BJ (cell line): ENCODE data around the gene FNBP1. TPM values are rescaled to one million over a fixed set of nuclear protein-coding genes. Genes with fewer than 3 reads are reported as not detected.
"Not testable (repeated sequence)": the region's sequence is repeated elsewhere in the genome, so short reads cannot be mapped to it uniquely, and the experiment has no call there.

Experiments
- CTCF ChIA-PET: fragments of 350-600 bp; formaldehyde crosslinking; extraction: SDS; loops from one replicate; lab custom pipeline; 2021; ENCODE audit warnings: antibody characterized with exemption, inconsistent platforms; lab: Yijun Ruan, JAX
- POLR2A ChIA-PET: fragments of 300-600 bp; sonication (Branson Sonifier 250); formaldehyde crosslinking; extraction: SDS; loops from one replicate; lab custom pipeline; 2021; ENCODE audit warnings: antibody characterized with exemption; lab: Charles Lee
- DNase-seq: peaks from one replicate; pipeline ENCODE4 v3.0.0-alpha.2; 2011; ENCODE audit warnings: low read depth
- H3K27me3 ChIP-seq: 2 replicates; pipeline ENCODE4 v1.6.0; 2011; ENCODE audit warnings: low read length; ENCODE audit not compliant: control insufficient read depth, insufficient read depth
- H3K36me3 ChIP-seq: 2 replicates; pipeline ENCODE4 v1.5.1; 2011; ENCODE audit warnings: low read length; ENCODE audit not compliant: control insufficient read depth, insufficient read depth
- H3K4me3 ChIP-seq: 2 replicates; pipeline ENCODE4 v1.5.1; 2011; ENCODE audit warnings: low read depth, mild to moderate bottlenecking, control low read depth, low read length
- CTCF ChIP-seq: IDR thresholded peaks from 2 replicates; pipeline ENCODE4 v1.5.1; 2011; ENCODE audit warnings: low read depth, mild to moderate bottlenecking, control low read depth, inconsistent platforms, low read length, moderate library complexity; ENCODE audit not compliant: insufficient read depth
- polyA plus RNA-seq: library from polyadenylated mRNA; depleted of rRNA; stranded (reverse); fragments of >200 nt; gene quantifications from 2 replicates; pipeline ENCODE4 v1.2.3, GENCODE V29; 2011

FNBP1 gene
- polyA plus RNA-seq, 1 experiment, result 7.8 TPM

GRCh38 chr9:129983891-129984290 is 59.1 kb downstream of the FNBP1 start:
- ChIA-PET CTCF (interaction anchor here (1.2 kb wide), 2 partner anchors 10 to 58 kb away, joined by 3 read pairs; no protein-coding TSS in a partner anchor), POLR2A (no interaction called here)
- H3K27me3 ChIP-seq, result no peaks in the 10 kb centered on the region
- no peak overlapping the region for H3K4me3 ChIP-seq
- no peak for TF ChIP-seq CTCF
- DNase-seq, result no peak
- H3K36me3 ChIP-seq, result no peaks in the 10 kb centered on the region

- TF ChIP-seq CTCF, result no peak
- CTCF ChIA-PET, result no interaction called here
- Histone ChIP-seq H3K36me3 (no peaks in the 10 kb centered on the region), H3K27me3 (no peaks in the 10 kb centered on the region), H3K4me3 (no peak overlapping the region)
- POLR2A ChIA-PET, result no interaction called here
- no peak for DNase-seq
These were observed 61.6 kb downstream of the FNBP1 start for GRCh38 chr9:129981180-129981907.

GRCh38 chr9:129980224-129980623 is 62.8 kb downstream of the FNBP1 start:
- POLR2A ChIA-PET, H3K36me3 ChIP-seq, CTCF ChIA-PET, DNase-seq, H3K27me3 ChIP-seq, H3K4me3 ChIP-seq: not testable (repeated sequence)

GRCh38 chr9:129979071-129979745 is 63.8 kb downstream of the FNBP1 start:
- POLR2A ChIA-PET, result interaction anchor here (0.7 kb wide), 1 partner anchor 282 kb away, joined by 4 read pairs; no protein-coding TSS in a partner anchor
- no peak for TF ChIP-seq CTCF
- no peaks in the 10 kb centered on the region for H3K27me3 ChIP-seq
- H3K4me3 ChIP-seq, result no peak overlapping the region
- H3K36me3 ChIP-seq, result no peaks in the 10 kb centered on the region
- no peak for DNase-seq
- CTCF ChIA-PET, result no interaction called here

GRCh38 chr9:129972816-129973215 is 70.2 kb downstream of the FNBP1 start:
- DNase-seq, result no peak
- POLR2A ChIA-PET, result no interaction called here
- CTCF ChIA-PET, result no interaction called here
- peaks cover 3% of the 10 kb centered on the region; the same call in 1 of the 2 replicates for H3K36me3 ChIP-seq
- no peak for TF ChIP-seq CTCF
- H3K4me3 ChIP-seq, result no peak overlapping the region
- no peaks in the 10 kb centered on the region for H3K27me3 ChIP-seq
